ENCODE measurements around the gene PSME3. TPM values are rescaled to one million over a fixed set of nuclear protein-coding genes. Genes with fewer than 3 reads are reported as not detected.

The PSME3 gene
- polyA plus RNA-seq, 1 donor from 2014 or later = 56.6 TPM

GRCh38 chr17:42852351-42852750 lies 19.2 kb downstream of the PSME3 start:
- H3K4me3 ChIP-seq (ENCODE audit: low read length) = no peak overlapping the region
- no peak overlapping the region for H3K9ac ChIP-seq (ENCODE audit: low read length)
- H3K9me2 ChIP-seq (ENCODE audit: insufficient read depth, low read length) = no peaks in the 10 kb centered on the region
- H3K36me3 ChIP-seq (ENCODE audit: insufficient read depth, low read length) = no peaks in the 10 kb centered on the region
- no peaks in the 10 kb centered on the region for H3K9me3 ChIP-seq (ENCODE audit: low read length)
- no peak overlapping the region for H3K27ac ChIP-seq (ENCODE audit: low read length)
- H3K27me3 ChIP-seq (ENCODE audit: insufficient read depth, low read depth, low read length) = no peaks in the 10 kb centered on the region
- no peaks in the 10 kb centered on the region for H3K79me2 ChIP-seq (replicated peaks; ENCODE audit: insufficient read depth, low read length)
- no peaks in the 10 kb centered on the region for H3F3A ChIP-seq (ENCODE audit: insufficient read depth, low read length, poor library complexity, severe bottlenecking)
- no peak overlapping the region for H3K4me2 ChIP-seq (ENCODE audit: low read length)
- H4K20me1 ChIP-seq (ENCODE audit: insufficient read depth) = no peaks in the 10 kb centered on the region
- no peak overlapping the region for H2AFZ ChIP-seq (ENCODE audit: low read depth, low read length)
- TF ChIP-seq EP300 (conservative IDR thresholded peaks at IDR 0.05; ENCODE audit: poor library complexity, severe bottlenecking) (no peak), EZH2 (IDR thresholded peaks at IDR 0.05; ENCODE audit: borderline replicate concordance, insufficient read depth, low read length, poor library complexity, severe bottlenecking) (no peak), POLR2AphosphoS5 (IDR thresholded peaks at IDR 0.05) (no peak), RAD21 (conservative IDR thresholded peaks at IDR 0.05) (no peak), SMC3 (conservative IDR thresholded peaks at IDR 0.05; ENCODE audit: poor library complexity) (no peak), TAF1 (IDR thresholded peaks at IDR 0.05; ENCODE audit: low read depth) (no peak)
- TF ChIP-seq, protein P1, sequence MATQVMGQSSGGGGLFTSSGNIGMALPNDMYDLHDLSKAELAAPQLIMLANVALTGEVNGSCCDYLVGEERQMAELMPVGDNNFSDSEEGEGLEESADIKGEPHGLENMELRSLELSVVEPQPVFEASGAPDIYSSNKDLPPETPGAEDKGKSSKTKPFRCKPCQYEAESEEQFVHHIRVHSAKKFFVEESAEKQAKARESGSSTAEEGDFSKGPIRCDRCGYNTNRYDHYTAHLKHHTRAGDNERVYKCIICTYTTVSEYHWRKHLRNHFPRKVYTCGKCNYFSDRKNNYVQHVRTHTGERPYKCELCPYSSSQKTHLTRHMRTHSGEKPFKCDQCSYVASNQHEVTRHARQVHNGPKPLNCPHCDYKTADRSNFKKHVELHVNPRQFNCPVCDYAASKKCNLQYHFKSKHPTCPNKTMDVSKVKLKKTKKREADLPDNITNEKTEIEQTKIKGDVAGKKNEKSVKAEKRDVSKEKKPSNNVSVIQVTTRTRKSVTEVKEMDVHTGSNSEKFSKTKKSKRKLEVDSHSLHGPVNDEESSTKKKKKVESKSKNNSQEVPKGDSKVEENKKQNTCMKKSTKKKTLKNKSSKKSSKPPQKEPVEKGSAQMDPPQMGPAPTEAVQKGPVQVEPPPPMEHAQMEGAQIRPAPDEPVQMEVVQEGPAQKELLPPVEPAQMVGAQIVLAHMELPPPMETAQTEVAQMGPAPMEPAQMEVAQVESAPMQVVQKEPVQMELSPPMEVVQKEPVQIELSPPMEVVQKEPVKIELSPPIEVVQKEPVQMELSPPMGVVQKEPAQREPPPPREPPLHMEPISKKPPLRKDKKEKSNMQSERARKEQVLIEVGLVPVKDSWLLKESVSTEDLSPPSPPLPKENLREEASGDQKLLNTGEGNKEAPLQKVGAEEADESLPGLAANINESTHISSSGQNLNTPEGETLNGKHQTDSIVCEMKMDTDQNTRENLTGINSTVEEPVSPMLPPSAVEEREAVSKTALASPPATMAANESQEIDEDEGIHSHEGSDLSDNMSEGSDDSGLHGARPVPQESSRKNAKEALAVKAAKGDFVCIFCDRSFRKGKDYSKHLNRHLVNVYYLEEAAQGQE (IDR thresholded peaks at IDR 0.05; ENCODE audit: borderline replicate concordance) = no peak

GRCh38 chr17:42853004-42853403 lies 19.8 kb downstream of the PSME3 start:
- no peaks in the 10 kb centered on the region for H3K27me3 ChIP-seq (ENCODE audit: insufficient read depth, low read depth, low read length)

More at GRCh38 chr17:42853004-42853403, 19.8 kb downstream of the PSME3 start:
- Histone ChIP-seq H3K9me2 (ENCODE audit: insufficient read depth, low read length) (no peaks in the 10 kb centered on the region), H3K9ac (ENCODE audit: low read length) (no peak overlapping the region), H4K20me1 (ENCODE audit: insufficient read depth) (no peaks in the 10 kb centered on the region), H2AFZ (ENCODE audit: low read depth, low read length) (no peak overlapping the region), H3F3A (ENCODE audit: insufficient read depth, low read length, poor library complexity, severe bottlenecking) (no peaks in the 10 kb centered on the region), H3K36me3 (ENCODE audit: insufficient read depth, low read length) (no peaks in the 10 kb centered on the region), H3K4me2 (ENCODE audit: low read length) (no peak overlapping the region), H3K27ac (ENCODE audit: low read length) (no peak overlapping the region), H3K9me3 (ENCODE audit: low read length) (no peaks in the 10 kb centered on the region), H3K79me2 (replicated peaks; ENCODE audit: insufficient read depth, low read length) (no peaks in the 10 kb centered on the region), H3K4me3 (ENCODE audit: low read length) (no peak overlapping the region)
- TF ChIP-seq, protein P1 (IDR thresholded peaks at IDR 0.05; ENCODE audit: borderline replicate concordance) = no peak
- no peak for TF ChIP-seq CTCF (IDR thresholded peaks at IDR 0.05; ENCODE audit: poor library complexity, severe bottlenecking)
- TF ChIP-seq SMC3 (conservative IDR thresholded peaks at IDR 0.05; ENCODE audit: poor library complexity) = no peak
- TF ChIP-seq MXI1 (conservative IDR thresholded peaks at IDR 0.05; ENCODE audit: poor library complexity, severe bottlenecking) = no peak
- TF ChIP-seq POLR2AphosphoS5 (IDR thresholded peaks at IDR 0.05) = no peak
- TF ChIP-seq EP300 (conservative IDR thresholded peaks at IDR 0.05; ENCODE audit: poor library complexity, severe bottlenecking) = no peak
- no peak for TF ChIP-seq RAD21 (conservative IDR thresholded peaks at IDR 0.05)
- no peak for TF ChIP-seq TAF1 (IDR thresholded peaks at IDR 0.05; ENCODE audit: low read depth)
- no peak for TF ChIP-seq EZH2 (IDR thresholded peaks at IDR 0.05; ENCODE audit: borderline replicate concordance, insufficient read depth, low read length, poor library complexity, severe bottlenecking)

All from neural cell (in vitro differentiated cells).